Measurements from ENCODE around the gene NEGR1.

The NEGR1 gene

DNA sequence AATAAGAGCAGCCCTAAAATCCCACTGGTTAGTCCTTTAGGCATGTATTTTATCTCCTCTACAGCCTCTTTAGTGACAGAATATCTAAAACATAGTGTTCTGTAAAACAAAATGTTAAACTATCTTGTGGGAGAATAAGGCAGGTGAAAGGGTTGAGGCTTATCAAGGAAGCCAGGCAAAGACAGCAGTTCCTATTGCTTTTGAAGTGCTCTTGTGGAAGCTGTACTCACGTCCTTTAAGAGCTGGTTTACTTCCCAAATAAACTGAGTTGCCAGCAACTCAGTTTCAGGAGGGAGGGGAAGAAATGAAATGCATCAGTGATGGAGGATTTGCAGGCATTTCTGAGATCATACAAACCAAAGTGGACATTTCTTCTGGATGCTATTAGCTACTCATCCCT is 671.9 kb downstream of the NEGR1 start:
- DNase-seq, result no peak

DNA sequence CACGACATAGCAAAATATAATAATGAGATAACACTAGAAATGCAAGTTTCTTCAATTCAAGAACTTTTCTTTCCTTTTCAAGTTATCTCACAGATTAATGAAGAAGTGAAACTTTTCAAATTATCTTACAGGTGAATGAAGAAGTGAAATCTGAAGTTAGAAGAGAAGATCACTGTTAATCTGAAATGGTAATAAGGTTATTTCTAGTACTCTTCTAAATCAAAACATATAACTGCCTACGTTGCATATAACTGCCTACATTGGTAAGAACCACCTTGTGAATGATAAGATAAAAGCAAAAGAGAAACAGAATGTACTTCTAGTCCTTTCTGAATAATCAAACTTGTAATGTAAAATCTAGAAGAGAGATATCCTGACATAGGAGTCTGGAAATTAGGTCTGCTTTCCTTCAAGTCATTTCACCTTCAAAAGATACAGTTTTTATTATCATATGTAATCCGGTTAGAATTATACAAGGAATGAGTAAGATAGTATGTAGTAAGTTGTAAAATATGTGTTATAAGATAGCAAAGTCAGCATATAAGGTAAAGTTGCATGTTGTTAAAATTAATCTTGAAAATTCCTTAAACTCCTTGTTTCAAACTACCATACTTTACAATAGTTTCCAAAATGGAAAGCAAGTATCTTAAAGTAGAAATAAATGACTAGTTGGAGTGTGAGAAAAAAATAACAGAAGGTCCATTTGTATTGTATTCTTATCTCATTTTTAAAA is 679.1 kb downstream of the NEGR1 start:
- DNase-seq, result no peak

DNA sequence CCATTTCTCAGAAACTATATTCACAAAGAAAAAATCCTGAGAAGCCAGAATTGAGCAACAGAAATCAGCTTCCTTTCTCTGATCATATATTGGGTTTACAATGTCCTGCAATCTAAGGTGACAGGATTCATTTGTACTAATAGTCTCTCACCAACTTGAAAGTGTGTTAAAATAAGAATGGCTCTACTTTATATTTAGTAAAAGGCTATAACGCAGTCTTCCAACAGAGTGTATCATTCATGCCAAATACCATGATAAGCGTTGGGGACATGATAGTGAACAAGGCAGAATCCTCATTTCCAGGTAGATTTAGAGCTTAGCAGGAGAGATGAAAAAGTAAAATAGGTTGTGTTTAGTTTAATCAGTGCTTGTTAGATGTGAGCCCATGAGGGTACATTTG is 682.3 kb downstream of the NEGR1 start:
- DNase-seq, result no peak

DNA sequence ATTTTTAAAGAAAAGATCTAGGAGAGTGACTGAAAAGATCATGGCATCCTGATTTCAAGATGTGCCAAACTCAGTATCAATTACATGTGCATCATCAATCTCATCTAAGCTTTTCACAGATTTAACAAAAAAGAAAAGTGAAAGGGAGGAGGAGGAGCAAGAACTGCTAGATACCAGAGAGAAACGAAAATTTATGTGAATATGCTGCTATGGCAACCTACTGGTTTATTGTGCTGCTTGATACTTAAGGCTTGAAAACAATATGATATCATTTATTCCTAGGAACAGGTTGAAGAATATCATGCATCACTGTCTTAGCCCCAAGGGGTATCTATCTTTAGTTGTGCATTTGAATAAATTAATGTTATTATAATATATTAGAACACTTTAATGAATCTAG is 683.0 kb downstream of the NEGR1 start:
- DNase-seq, result no peak

DNA sequence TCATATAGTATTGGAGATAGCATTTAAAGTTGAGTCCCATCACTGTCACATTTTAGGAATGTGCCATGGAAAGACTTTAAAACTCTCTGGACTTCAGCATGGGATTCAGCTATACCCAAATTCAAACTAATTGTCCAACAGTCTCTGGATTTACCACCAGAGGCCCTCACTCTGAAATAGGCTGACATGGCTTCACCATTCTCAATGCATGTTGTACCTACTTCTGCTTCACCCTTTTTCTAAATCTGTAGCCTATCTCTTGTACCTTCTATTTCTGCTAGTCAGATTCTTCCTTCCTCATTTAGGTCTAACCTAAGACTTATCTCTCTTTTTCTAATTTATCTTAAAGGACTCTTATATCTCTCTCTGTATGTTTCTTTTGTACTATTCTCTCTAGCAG is 688.8 kb downstream of the NEGR1 start:
- no peak for DNase-seq

GRCh38 chr1:71592646-71593274 is 689.6 kb downstream of the NEGR1 start:
- DNase-seq, result no peak

GRCh38 chr1:71589005-71589404 is 693.3 kb downstream of the NEGR1 start:
- no peak for DNase-seq

- no peak for DNase-seq
Observed at GRCh38 chr1:71587961-71588360, 694.4 kb downstream of the NEGR1 start.

DNA sequence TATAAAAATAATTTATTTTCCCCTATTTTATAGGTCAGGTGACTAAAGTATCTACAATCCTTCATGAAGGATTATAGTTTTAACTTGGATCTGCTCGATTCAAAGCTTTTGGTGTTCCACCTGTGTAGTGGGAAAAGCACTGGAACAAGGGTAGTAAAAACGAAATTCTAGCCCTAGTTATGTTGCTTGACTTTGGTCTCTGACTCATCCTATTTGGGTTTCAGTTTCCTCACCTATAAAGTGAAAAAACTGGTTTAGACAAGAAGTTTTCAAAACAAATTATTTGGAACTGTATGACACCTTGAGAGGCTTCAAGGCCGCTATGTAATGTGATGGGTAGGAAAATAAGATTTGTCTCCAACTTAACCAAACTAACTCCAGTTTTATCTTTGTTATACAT is 696.3 kb downstream of the NEGR1 start:
- DNase-seq, result no peak

- no peak for DNase-seq
Observed at GRCh38 chr1:71583756-71584155, 698.6 kb downstream of the NEGR1 start.

DNA sequence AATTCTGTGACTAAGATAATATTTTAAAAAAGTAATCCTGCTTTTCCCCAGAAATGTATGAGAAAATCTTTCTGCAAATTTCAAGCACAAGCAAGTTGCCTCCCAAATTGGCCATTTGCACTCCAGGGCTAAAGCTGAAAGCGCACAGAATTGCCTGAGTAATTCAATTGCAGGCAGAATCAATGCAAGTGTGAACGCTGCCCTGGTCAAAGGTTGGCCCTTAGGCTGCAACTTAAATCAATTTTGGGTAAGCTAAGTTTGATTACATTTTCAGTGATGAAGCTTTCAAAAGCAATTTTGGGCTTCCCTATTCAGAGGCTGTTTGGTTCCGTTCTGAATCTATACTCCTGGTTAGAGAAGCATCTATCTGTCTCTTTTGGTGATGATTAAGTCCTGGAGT is 699.7 kb downstream of the NEGR1 start:
- DNase-seq, result no peak

- no peak for DNase-seq
Observed at GRCh38 chr1:71577451-71578131, 704.7 kb downstream of the NEGR1 start.

GRCh38 chr1:71572038-71572437 is 710.3 kb downstream of the NEGR1 start:
- no peak for DNase-seq

- DNase-seq, result no peak
Observed at GRCh38 chr1:71566413-71566812, 715.9 kb downstream of the NEGR1 start.

- no peak for DNase-seq
Observed at GRCh38 chr1:71565831-71566230, 716.5 kb downstream of the NEGR1 start.

DNA sequence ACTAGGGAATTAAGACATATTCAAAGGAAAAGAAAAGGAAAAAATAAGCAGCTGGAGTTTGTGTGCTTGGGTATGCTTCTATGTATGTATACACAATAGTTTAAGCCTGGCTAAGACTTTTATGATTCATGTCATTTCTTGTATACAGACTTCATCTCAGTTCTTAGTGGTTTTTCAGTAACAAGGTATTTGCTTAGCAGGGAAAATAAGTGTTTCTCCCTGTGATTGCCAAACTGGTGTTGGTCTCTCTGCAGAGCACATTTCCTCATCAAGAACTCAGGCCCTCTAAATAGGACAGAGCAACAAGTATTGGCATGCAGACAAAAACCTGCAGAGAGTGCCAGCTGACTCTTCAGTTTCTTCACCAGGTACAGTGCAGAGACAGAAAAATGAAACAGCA is 717.1 kb downstream of the NEGR1 start:
- no peak for DNase-seq

- DNase-seq, result no peak
Observed at GRCh38 chr1:71562298-71562697, 720.0 kb downstream of the NEGR1 start.

GRCh38 chr1:71561729-71562128 is 720.6 kb downstream of the NEGR1 start:
- no peak for DNase-seq

- no peak for DNase-seq
Observed at GRCh38 chr1:71561206-71561605, 721.1 kb downstream of the NEGR1 start.

GRCh38 chr1:71559880-71560279 is 722.5 kb downstream of the NEGR1 start:
- no peak for DNase-seq

GRCh38 chr1:71557138-71557537 is 725.2 kb downstream of the NEGR1 start:
- DNase-seq, result no peak

DNA sequence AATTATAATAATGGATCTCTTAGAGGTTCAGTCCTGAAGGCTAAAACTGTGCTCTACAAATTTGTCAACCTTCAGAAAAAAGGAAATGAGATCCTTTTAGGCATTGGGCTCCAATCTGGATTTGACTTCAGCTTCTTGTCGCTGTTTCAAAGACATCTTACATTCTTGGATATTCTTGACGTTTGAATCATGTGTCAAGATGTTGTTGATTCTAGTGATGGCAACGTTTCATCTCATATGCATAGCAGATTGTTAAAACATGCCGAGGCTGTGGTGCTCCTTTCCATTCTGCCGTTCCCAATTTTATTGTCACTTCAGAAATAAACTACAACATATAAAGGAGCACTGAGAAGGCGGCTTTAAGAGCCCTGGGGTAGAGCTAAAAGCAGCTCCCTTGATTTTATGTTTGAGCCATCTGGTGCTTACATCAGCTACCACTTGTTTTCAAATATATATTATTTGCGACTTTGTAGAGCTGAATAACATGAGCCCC is 733.9 kb downstream of the NEGR1 start:
- DNase-seq, result no peak

DNA sequence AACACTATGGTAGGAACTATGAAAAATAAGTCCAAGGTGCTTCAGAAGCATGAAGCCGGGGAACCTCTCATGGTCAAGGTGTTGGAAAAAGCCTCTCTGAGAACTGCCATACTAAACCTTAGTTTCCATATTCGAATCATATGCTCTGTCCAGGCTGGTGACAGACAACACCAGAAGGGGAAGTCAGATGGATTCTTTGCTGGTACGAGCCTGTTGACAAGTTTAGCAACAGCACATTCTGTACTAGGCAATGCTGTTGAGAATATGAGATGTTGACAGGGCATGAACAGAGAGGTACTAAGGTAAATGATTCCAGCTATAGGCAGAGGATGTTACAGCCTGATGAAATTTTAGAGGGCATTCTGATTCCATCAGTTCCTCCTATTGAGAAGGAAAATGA is 740.2 kb downstream of the NEGR1 start:
- DNase-seq, result no peak

DNA sequence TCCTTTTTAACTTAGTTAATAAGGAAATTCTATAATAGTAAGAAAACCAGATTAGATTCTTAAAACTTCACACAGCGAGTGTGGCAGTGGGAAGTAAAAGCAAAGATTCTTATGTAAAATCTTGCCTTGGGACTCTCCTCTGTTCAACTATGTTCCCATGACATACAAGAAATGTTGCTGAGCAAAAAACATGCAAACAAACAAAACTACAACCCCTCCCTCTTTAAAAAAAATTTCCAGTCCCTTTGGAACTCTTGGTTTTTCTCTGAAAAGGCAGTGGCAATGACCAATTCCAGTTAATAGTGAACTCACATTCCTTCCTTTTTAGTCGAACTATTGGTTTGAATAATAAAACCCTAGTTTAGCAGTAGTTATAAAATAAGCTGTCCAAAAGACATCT is 748.4 kb downstream of the NEGR1 start:
- DNase-seq, result no peak
